Thyroid gland (tissue), 4 donors: ENCODE data around the gene ATF7. TPM values are rescaled to one million over a fixed set of nuclear protein-coding genes. Genes with fewer than 3 reads are reported as not detected.
A peak's percentile ranks its signal among the peaks of the same experiment; 100 is the strongest.
"Not testable (repeated sequence)": the region's sequence is repeated elsewhere in the genome, so short reads cannot be mapped to it uniquely, and the experiment has no call there.

Source experiments
- DNase-seq, 2 donors: peaks; one replicate each; pipeline ENCODE4 v3.0.0-alpha.2; 2019
- H3K27ac ChIP-seq, 3 donors: fragments of 200-600 bp; sonication (generic); 1 replicate in 2 of 3; 2 replicates in 1 of 3; pipeline ENCODE4 v1.5.1; 2016 to 2019; ENCODE audit warnings: mild to moderate bottlenecking in 1 of 3, moderate library complexity in 1 of 3
- H3K27me3 ChIP-seq: fragments of 200-600 bp; sonication (generic); one replicate; pipeline ENCODE4 v1.5.1; 2019
- H3K36me3 ChIP-seq, 2 donors: fragments of 200-600 bp; sonication (generic); one replicate each; pipeline ENCODE4 v1.5.1; 2016 to 2019
- H3K4me1 ChIP-seq, 2 donors: fragments of 200-600 bp; sonication (generic); one replicate each; pipeline ENCODE4 v1.5.1; 2017 to 2019
- H3K4me3 ChIP-seq, 3 donors: fragments of 200-600 bp; sonication (generic); replicated peaks in 1 of 3; 1 replicate in 2 of 3; 2 replicates in 1 of 3; pipeline ENCODE4 v1.5.1; 2016; ENCODE audit warnings: mild to moderate bottlenecking in 1 of 3
- H3K9me3 ChIP-seq: fragments of 200-600 bp; sonication (generic); one replicate; pipeline ENCODE4 v1.5.1; 2017
- CTCF ChIP-seq, 6 experiments: fragments of 200-600 bp in 3 of 6; fragments of 450-650 bp in 3 of 6; sonication (generic) in 3 of 6; IDR thresholded peaks; one replicate each; pipeline ENCODE4 v1.5.1; 2016 to 2019; ENCODE audit warnings: antibody characterized with exemption in 6 of 6, mild to moderate bottlenecking in 2 of 6, inconsistent platforms in 1 of 6, moderate library complexity in 1 of 6
- POLR2A ChIP-seq, 2 donors: fragments of 450-650 bp; IDR thresholded peaks; one replicate each; pipeline ENCODE4 v1.6.1; 2017; ENCODE audit warnings: antibody characterized with exemption in 2 of 2, mild to moderate bottlenecking in 2 of 2, moderate library complexity in 1 of 2
- WGBS, 2 donors: methylation state at CpG; one replicate each; pipeline ENCODE4 v1.1.5; 2017; 5-methylcytosine and 5-hydroxymethylcytosine counted together
- intact Hi-C: fragments of 100-400 bp; cut with DNase I; formaldehyde crosslinking; loops from one replicate; pipeline ENCODE4 v1.15.1; 2023
- total RNA-seq, 4 donors: library from RNA; depleted of rRNA; stranded (reverse); fragments of >200 nt; gene quantifications; one replicate each; pipeline ENCODE4 v1.2.3, GENCODE V29; 2016

ATF7 gene
- total RNA-seq, 4 donors from 2014 or later, result 21.3 to 40.1 (median 37.6) TPM

GRCh38 chr12:53600490-53601295 is 25.5 kb downstream of the ATF7 start:
- Histone ChIP-seq H3K9me3 (no peaks in the 10 kb centered on the region), H3K36me3 (no peaks in the 10 kb centered on the region), H3K27me3 (no peaks in the 10 kb centered on the region), H3K27ac (no peak overlapping the region), H3K4me1 (peaks cover 19 to 20% of the 10 kb centered on the region in 2 donors), H3K4me3 (no peak overlapping the region)
- WGBS, 2 donors, result 95 to 97% methylated on average over 13 of the region's 13 CpGs
- intact Hi-C loops, result no loop called here
- TF ChIP-seq POLR2A (IDR thresholded peaks at IDR 0.05), result no peak
- no peak for TF ChIP-seq CTCF (IDR thresholded peaks at IDR 0.05)
- DNase-seq, result no peak

GRCh38 chr12:53599579-53599978 is 26.6 kb downstream of the ATF7 start:
- peaks cover 19 to 20% of the 10 kb centered on the region in 2 donors for H3K4me1 ChIP-seq
- no peaks in the 10 kb centered on the region for H3K27me3 ChIP-seq
- no peak overlapping the region for H3K4me3 ChIP-seq
- TF ChIP-seq CTCF (IDR thresholded peaks at IDR 0.05) (peak in 1 of 6 experiments; percentile 9), POLR2A (IDR thresholded peaks at IDR 0.05) (no peak)
- DNase-seq, result no peak
- H3K27ac ChIP-seq, result no peak overlapping the region
- H3K9me3 ChIP-seq, result no peaks in the 10 kb centered on the region
- H3K36me3 ChIP-seq, result no peaks in the 10 kb centered on the region
- intact Hi-C loops, result no loop called here
- WGBS, 2 donors, result 93 to 95% methylated on average over 2 of the region's 2 CpGs

- intact Hi-C loops, H3K36me3 ChIP-seq, H3K27ac ChIP-seq, H3K9me3 ChIP-seq, H3K27me3 ChIP-seq, DNase-seq, H3K4me3 ChIP-seq: not testable (repeated sequence)
- 94 to 97% methylated on average over 2 of the region's 2 CpGs for WGBS, 2 donors
- H3K4me1 ChIP-seq, result peaks cover 19 to 20% of the 10 kb centered on the region in 2 donors
These were observed 27.2 kb downstream of the ATF7 start for GRCh38 chr12:53598971-53599370.

- intact Hi-C loops, result no loop called here
- Histone ChIP-seq H3K4me1 (peaks cover 15 to 16% of the 10 kb centered on the region in 2 donors), H3K27ac (peak overlapping the region in 2 of 3 donors; percentile 32)
These were observed 29.2 kb downstream of the ATF7 start for GRCh38 chr12:53596920-53597363.

GRCh38 chr12:53594897-53595615 is 31.1 kb downstream of the ATF7 start:
- Histone ChIP-seq H3K27me3 (no peaks in the 10 kb centered on the region), H3K9me3 (no peaks in the 10 kb centered on the region), H3K4me3 (no peak overlapping the region), H3K27ac (no peak overlapping the region), H3K4me1 (peaks cover 22 to 26% of the 10 kb centered on the region in 2 donors), H3K36me3 (no peaks in the 10 kb centered on the region)
- 91 to 92% methylated on average over 5 of the region's 5 CpGs for WGBS, 2 donors
- no peak for DNase-seq
- intact Hi-C loops, result no loop called here
- TF ChIP-seq POLR2A (IDR thresholded peaks at IDR 0.05) (no peak), CTCF (IDR thresholded peaks at IDR 0.05) (no peak)

More at GRCh38 chr12:53596920-53597363, 29.2 kb downstream of the ATF7 start:
- Histone ChIP-seq H3K27me3 (no peaks in the 10 kb centered on the region), H3K4me3 (no peak overlapping the region), H3K36me3 (no peaks in the 10 kb centered on the region), H3K9me3 (no peaks in the 10 kb centered on the region)
- TF ChIP-seq POLR2A (IDR thresholded peaks at IDR 0.05) (no peak), CTCF (IDR thresholded peaks at IDR 0.05) (no peak)
- WGBS, 2 donors, result 21% methylated on average over 3 of the region's 3 CpGs
- DNase-seq, result no peak
